SK-N-SH (cell line): ENCODE results near the gene SYNDIG1L. TPM values are rescaled to one million over a fixed set of nuclear protein-coding genes. Genes with fewer than 3 reads are reported as not detected.

Experiments used
- CTCF ChIA-PET: fragments of 300-600, 350-600 bp; formaldehyde crosslinking; extraction: SDS; loops from one replicate; lab custom pipeline; 2021; lab: Yijun Ruan, JAX
- POLR2A ChIA-PET: fragments of 350-600 bp; sonication (Branson Sonifier 250); formaldehyde crosslinking; extraction: SDS; loops from one replicate; lab custom pipeline; 2020; ENCODE audit warnings: antibody characterized with exemption, inconsistent platforms; lab: Yijun Ruan, JAX
- DNase-seq: peaks from one replicate; pipeline ENCODE4 v3.0.0; 2012
- H2AFZ ChIP-seq: fragments of 200-600 bp; sonication (generic); 2 replicates; pipeline ENCODE4 v1.8.1; 2016; ENCODE audit warnings: antibody characterized with exemption, mild to moderate bottlenecking, low read depth
- H3F3A ChIP-seq: fragments of 200-600 bp; sonication (generic); replicated peaks from 2 replicates; pipeline ENCODE3; 2016; ENCODE audit warnings: antibody characterized with exemption, mild to moderate bottlenecking; ENCODE audit not compliant: insufficient read depth
- H3K27ac ChIP-seq, 2 experiments: fragments of 200-500 bp in 1 of 2; fragments of 200-600 bp in 1 of 2; sonication (Bioruptor generic) in 1 of 2; sonication (generic), shearing (Covaris generic) in 1 of 2; 2 replicates each; pipeline versions ENCODE4 v1.5.1 to v1.6.1; 2014 to 2016; ENCODE audit warnings: low read depth in 2 of 2, inconsistent platforms in 1 of 2, low read length in 1 of 2, mild to moderate bottlenecking in 1 of 2, mixed read lengths in 1 of 2
- H3K27me3 ChIP-seq: fragments of 200-600 bp; sonication (generic), shearing (Covaris generic); 2 replicates; pipeline ENCODE4 v1.6.1; 2016; ENCODE audit warnings: mixed run types; ENCODE audit not compliant: insufficient read depth
- H3K36me3 ChIP-seq, 2 experiments: fragments of 200-500 bp in 1 of 2; fragments of 200-600 bp in 1 of 2; sonication (Bioruptor generic) in 1 of 2; sonication (generic) in 1 of 2; replicated peaks in 1 of 2; 2 replicates each; pipeline versions ENCODE3 to v1.5.1; 2014 to 2016; ENCODE audit warnings: low read length in 1 of 2, mild to moderate bottlenecking in 1 of 2; ENCODE audit not compliant: insufficient read depth in 2 of 2, control insufficient read depth in 1 of 2
- H3K4me1 ChIP-seq, 2 experiments: fragments of 200-500 bp in 1 of 2; fragments of 200-600 bp in 1 of 2; sonication (Bioruptor generic) in 1 of 2; sonication (generic), shearing (Covaris generic) in 1 of 2; 2 replicates each; pipeline versions ENCODE4 v1.5.1 to v1.6.1; 2014 to 2016; ENCODE audit warnings: low read depth in 1 of 2, low read length in 1 of 2, mixed run types in 1 of 2; ENCODE audit not compliant: insufficient read depth in 2 of 2, control insufficient read depth in 1 of 2
- H3K4me2 ChIP-seq: fragments of 200-600 bp; sonication (generic), shearing (Covaris generic); 2 replicates; pipeline ENCODE4 v1.6.1; 2017; ENCODE audit warnings: mixed run types
- H3K4me3 ChIP-seq, 2 experiments: fragments of 200-500 bp in 1 of 2; fragments of 200-600 bp in 1 of 2; sonication (Bioruptor generic) in 1 of 2; sonication (generic), shearing (Covaris generic) in 1 of 2; 2 replicates each; pipeline versions ENCODE4 v1.5.1 to v1.8.1; 2014 to 2016; ENCODE audit warnings: low read depth in 2 of 2, inconsistent platforms in 1 of 2, low read length in 1 of 2, mild to moderate bottlenecking in 1 of 2, mixed read lengths in 1 of 2, moderate library complexity in 1 of 2
- H3K79me2 ChIP-seq: fragments of 200-600 bp; sonication (generic); 2 replicates; pipeline ENCODE4 v1.8.1; 2017; ENCODE audit warnings: mild to moderate bottlenecking; ENCODE audit not compliant: insufficient read depth
- H3K9ac ChIP-seq: fragments of 200-600 bp; sonication (generic); 2 replicates; pipeline ENCODE4 v1.6.1; 2017; ENCODE audit warnings: mixed run types
- H3K9me2 ChIP-seq: fragments of 200-600 bp; sonication (generic); 2 replicates; pipeline ENCODE4 v1.6.1; 2017; ENCODE audit warnings: mixed run types
- H3K9me3 ChIP-seq: fragments of 200-600 bp; sonication (generic); 2 replicates; pipeline ENCODE4 v1.6.1; 2017; ENCODE audit warnings: mixed run types, mild to moderate bottlenecking, moderate library complexity
- H4K20me1 ChIP-seq: fragments of 200-600 bp; sonication (generic); 2 replicates; pipeline ENCODE4 v1.6.1; 2017; ENCODE audit warnings: mild to moderate bottlenecking, mixed run types; ENCODE audit not compliant: insufficient read depth
- ELF1 ChIP-seq: IDR thresholded peaks from 2 replicates; pipeline ENCODE4 v1.4.0; 2012
- EP300 ChIP-seq, 2 experiments: IDR thresholded peaks; 2 replicates each; pipeline versions ENCODE4 v1.4.0 to v1.6.1; 2012; ENCODE audit warnings: borderline replicate concordance in 1 of 2, low read depth in 1 of 2, low read length in 1 of 2
- EZH2phosphoT487 ChIP-seq: fragments of 200-600 bp; sonication (generic); IDR thresholded peaks from 2 replicates; pipeline ENCODE4 v1.6.1; 2017; ENCODE audit warnings: low read depth, mixed run types, mild to moderate bottlenecking, antibody characterized with exemption, moderate library complexity, borderline replicate concordance
- FOSL2 ChIP-seq: IDR thresholded peaks from 2 replicates; pipeline ENCODE4 v1.4.0; 2012; ENCODE audit warnings: low read depth, mild to moderate bottlenecking, moderate library complexity, borderline replicate concordance
- GATA2 ChIP-seq: sonication (generic); formaldehyde crosslinking; IDR thresholded peaks from 2 replicates; pipeline ENCODE4 v1.5.0; 2020; ENCODE audit warnings: mild to moderate bottlenecking, missing genetic modification reagents
- NRF1 ChIP-seq: IDR thresholded peaks from 2 replicates; pipeline ENCODE4 v1.6.1; 2012; ENCODE audit warnings: low read depth, mild to moderate bottlenecking, low read length
- REST ChIP-seq: IDR thresholded peaks from 2 replicates; pipeline ENCODE4 v1.6.1; 2012; ENCODE audit warnings: mild to moderate bottlenecking, low read depth, low read length, moderate library complexity
- SIN3A ChIP-seq: IDR thresholded peaks from 2 replicates; pipeline ENCODE4 v1.6.1; 2012; ENCODE audit warnings: low read depth, mild to moderate bottlenecking, low read length, moderate library complexity, borderline replicate concordance
- TAF1 ChIP-seq: IDR thresholded peaks from 2 replicates; pipeline ENCODE4 v1.6.1; 2012; ENCODE audit warnings: low read depth, mild to moderate bottlenecking, low read length, moderate library complexity, borderline replicate concordance
- WGBS: methylation state at CpG from one replicate; pipeline ENCODE4 v1.1.6; 2017; ENCODE audit warnings: low lambda C conversion rate; 5-methylcytosine and 5-hydroxymethylcytosine counted together
- polyA plus RNA-seq, 3 experiments: library from polyadenylated mRNA; depleted of rRNA; stranded (reverse); fragments of >200 nt; gene quantifications; 2 replicates each; pipeline ENCODE4 v1.2.3, GENCODE V29; 2012

The SYNDIG1L gene
- polyA plus RNA-seq, 1 of the 3 experiments (the other 2 are of a cell fraction), result not detected

- Histone ChIP-seq H3K4me2 (no peak overlapping the region), H4K20me1 (no peaks in the 10 kb centered on the region), H3K9me3 (no peaks in the 10 kb centered on the region), H3K9me2 (no peaks in the 10 kb centered on the region), H3K4me1 (no peaks in the 10 kb centered on the region; a peak in 1 of 4 replicates), H3K79me2 (no peaks in the 10 kb centered on the region), H2AFZ (no peak overlapping the region), H3F3A (no peaks in the 10 kb centered on the region), H3K4me3 (no peak overlapping the region), H3K9ac (no peak overlapping the region), H3K27ac (no peak overlapping the region), H3K27me3 (peaks cover 23% of the 10 kb centered on the region), H3K36me3 (no peaks in the 10 kb centered on the region)
- ChIA-PET POLR2A (no interaction called here), CTCF (interaction anchor here (1.2 to 1.5 kb wide), 2 partner anchors 50 to 66 kb away, joined by 3 to 7 read pairs; no protein-coding TSS in a partner anchor)
- no peak for DNase-seq
- WGBS, result 24% methylated on average over 4 of the region's 4 CpGs
- TF ChIP-seq FOSL2 (no peak), EZH2phosphoT487 (no peak), TAF1 (no peak)
Observed at GRCh38 chr14:74429221-74429691, 3.2 kb upstream of the SYNDIG1L start.

- no peaks in the 10 kb centered on the region; a peak in 1 of 4 replicates for H3K4me1 ChIP-seq
- CTCF ChIA-PET, result interaction anchor here (1.4 to 1.5 kb wide), 2 partner anchors 51 to 66 kb away, joined by 3 to 7 read pairs; no protein-coding TSS in a partner anchor
- H3K79me2 ChIP-seq, result no peaks in the 10 kb centered on the region
- no peaks in the 10 kb centered on the region for H3K9me3 ChIP-seq
- 50% methylated on average over 1 of the region's 1 CpG for WGBS
- H4K20me1 ChIP-seq, result no peaks in the 10 kb centered on the region
- POLR2A ChIA-PET, result no interaction called here
- TF ChIP-seq NRF1, result no peak
- no peaks in the 10 kb centered on the region for H3F3A ChIP-seq
- no peaks in the 10 kb centered on the region for H3K36me3 ChIP-seq
- H3K4me3 ChIP-seq, result no peak overlapping the region
- H2AFZ ChIP-seq, result no peak overlapping the region
- no peak overlapping the region for H3K4me2 ChIP-seq
- H3K9ac ChIP-seq, result no peak overlapping the region
- H3K27ac ChIP-seq, result no peak overlapping the region
- no peaks in the 10 kb centered on the region for H3K9me2 ChIP-seq
- DNase-seq, result no peak
- peaks cover 9% of the 10 kb centered on the region for H3K27me3 ChIP-seq
Observed at GRCh38 chr14:74427651-74428050, 1.6 kb upstream of the SYNDIG1L start.

GRCh38 chr14:74425525-74426201 lies 347 bp downstream of the SYNDIG1L start:
- H3K9me2 ChIP-seq, result no peaks in the 10 kb centered on the region
- no peak overlapping the region for H3K27ac ChIP-seq
- no peak overlapping the region; the same call in 1 of the 2 replicates for H3K4me2 ChIP-seq
- no peak overlapping the region for H3K9ac ChIP-seq
- peak overlapping the region in 1 of 2 experiments; percentile 31; a peak in 1 of 4 replicates for H3K4me3 ChIP-seq
- no peaks in the 10 kb centered on the region; a peak in 1 of 4 replicates for H3K4me1 ChIP-seq
- H3K36me3 ChIP-seq, result no peaks in the 10 kb centered on the region
- H4K20me1 ChIP-seq, result no peaks in the 10 kb centered on the region
- ChIA-PET CTCF (interaction anchor here (1.1 to 2.6 kb wide), 4 partner anchors 12 to 183 kb away, joined by 3 to 6 read pairs (median 4); no protein-coding TSS in a partner anchor), POLR2A (no interaction called here)
- H3K79me2 ChIP-seq, result no peaks in the 10 kb centered on the region
- no peaks in the 10 kb centered on the region for H3F3A ChIP-seq
- no peak overlapping the region for H2AFZ ChIP-seq
- WGBS, result 13% methylated on average over 6 of the region's 66 CpGs
- TF ChIP-seq REST (peak; percentile 94), GATA2 (no peak), NRF1 (no peak), SIN3A (no peak), EP300 (IDR thresholded peaks at IDR 0.05; ENCODE audit: borderline replicate concordance in 1 of 2, low read depth in 1 of 2, low read length in 1 of 2) (peak in 1 of 2 experiments; percentile 42; a peak in 1 of 4 replicates), ELF1 (no peak)
- no peaks in the 10 kb centered on the region for H3K9me3 ChIP-seq
- peaks cover 1% of the 10 kb centered on the region for H3K27me3 ChIP-seq
- DNase-seq, result peak; percentile 83
